Panc1 (cell line): ENCODE measurements around the gene YWHAG. TPM values are rescaled to one million over a fixed set of nuclear protein-coding genes. Genes with fewer than 3 reads are reported as not detected.

Experiments
- ATAC-seq: fragments of 200-7000 bp; cut with Tn5 transposase; 2 replicates; pipeline ENCODE4 v1.9.1; 2020; ENCODE audit warnings: mild to moderate bottlenecking, moderate library complexity
- BruUV-seq: library from RNA; stranded (reverse); fragments of 400-500 nt; replicated peaks from 2 replicates; lab custom pipeline; 2021; lab: Mats Ljungman, UMichigan
- CTCF ChIA-PET: fragments of 300-600 bp; sonication (Branson Sonifier 250); formaldehyde crosslinking; loops from one replicate; lab custom pipeline; 2022; ENCODE audit warnings: antibody characterized with exemption; lab: Charles Lee
- POLR2A ChIA-PET: fragments of 300-600 bp; sonication (Branson Sonifier 250); formaldehyde crosslinking; loops from one replicate; lab custom pipeline; 2022; ENCODE audit warnings: antibody characterized with exemption; lab: Charles Lee
- DNase-seq: peaks from one replicate; pipeline ENCODE4 v3.0.0-alpha.2; 2010; ENCODE audit warnings: low read depth, low spot score
- H3K27ac ChIP-seq: 2 replicates; pipeline ENCODE4 v1.5.1; 2011; ENCODE audit warnings: mild to moderate bottlenecking, low read length, inconsistent platforms
- H3K27me3 ChIP-seq: fragments of 200-500 bp; sonication (Bioruptor generic); 2 replicates; pipeline ENCODE4 v1.6.0; 2014; ENCODE audit warnings: low read length, inconsistent platforms; ENCODE audit not compliant: control insufficient read depth, insufficient read depth
- H3K36me3 ChIP-seq: fragments of 200-500 bp; sonication (Bioruptor generic); 2 replicates; pipeline ENCODE4 v1.5.1; 2014; ENCODE audit warnings: inconsistent platforms, mild to moderate bottlenecking, low read length, moderate library complexity; ENCODE audit not compliant: control insufficient read depth, insufficient read depth
- H3K4me1 ChIP-seq: 2 replicates; pipeline ENCODE4 v1.5.1; 2011; ENCODE audit warnings: inconsistent platforms, mild to moderate bottlenecking, low read length, moderate library complexity; ENCODE audit not compliant: control insufficient read depth, insufficient read depth
- H3K4me3 ChIP-seq, 2 experiments: 2 replicates each; pipeline ENCODE4 v1.5.1; 2011 to 2012; ENCODE audit warnings: low read depth in 2 of 2, low read length in 2 of 2, mild to moderate bottlenecking in 2 of 2, inconsistent platforms in 1 of 2, moderate library complexity in 1 of 2
- H3K9me3 ChIP-seq: fragments of 200-500 bp; sonication (Bioruptor generic); 2 replicates; pipeline ENCODE4 v1.5.1; 2014; ENCODE audit warnings: low read depth, mild to moderate bottlenecking, inconsistent platforms, low read length, moderate library complexity; ENCODE audit not compliant: control insufficient read depth, insufficient read depth
- CTCF ChIP-seq: fragments of 450-650 bp; IDR thresholded peaks from 2 replicates; pipeline ENCODE4 v1.5.1; 2017; ENCODE audit warnings: mild to moderate bottlenecking
- POLR2AphosphoS5 ChIP-seq: IDR thresholded peaks from 2 replicates; pipeline ENCODE4 v1.6.1; 2012; ENCODE audit warnings: mild to moderate bottlenecking, low read depth, low read length, moderate library complexity
- SIN3A ChIP-seq: IDR thresholded peaks from 2 replicates; pipeline ENCODE4 v1.6.1; 2012; ENCODE audit warnings: low read depth, mild to moderate bottlenecking, low read length, moderate library complexity, borderline replicate concordance; ENCODE audit not compliant: insufficient read depth
- TCF7L2 ChIP-seq: IDR thresholded peaks from 2 replicates; pipeline ENCODE4 v1.6.1; 2011; ENCODE audit warnings: mild to moderate bottlenecking, low read depth, low read length, inconsistent platforms
- in situ Hi-C: cut with HindIII; loops from 2 replicates; pipeline ENCODE4 v1.10.0; 2016; ENCODE audit warnings: low sequenced_read_pairs, low pct_unique_long_range_greater_than_20kb
- intact Hi-C: fragments of 100-400 bp; cut with micrococcal nuclease; formaldehyde crosslinking; loops from one replicate; pipeline ENCODE4 v1.10.0; 2022; ENCODE audit not compliant: unreplicated experiment
- total RNA-seq: library from RNA; stranded (reverse); gene quantifications from one replicate; pipeline ENCODE4 v1.2.1, GENCODE V29; 2021; ENCODE audit not compliant: unreplicated experiment
- TF ChIP-seq, protein P1 (sequence below), 2 experiments: IDR thresholded peaks; 2 replicates each; pipeline ENCODE4 v1.6.1; 2011 to 2012; ENCODE audit warnings: low read depth in 2 of 2, control low read depth in 1 of 2, low read length in 1 of 2, mild to moderate bottlenecking in 1 of 2, moderate library complexity in 1 of 2; ENCODE audit not compliant: insufficient read depth in 1 of 2

The YWHAG gene
- total RNA-seq, 1 experiment from 2014 or later, result 210 TPM

DNA sequence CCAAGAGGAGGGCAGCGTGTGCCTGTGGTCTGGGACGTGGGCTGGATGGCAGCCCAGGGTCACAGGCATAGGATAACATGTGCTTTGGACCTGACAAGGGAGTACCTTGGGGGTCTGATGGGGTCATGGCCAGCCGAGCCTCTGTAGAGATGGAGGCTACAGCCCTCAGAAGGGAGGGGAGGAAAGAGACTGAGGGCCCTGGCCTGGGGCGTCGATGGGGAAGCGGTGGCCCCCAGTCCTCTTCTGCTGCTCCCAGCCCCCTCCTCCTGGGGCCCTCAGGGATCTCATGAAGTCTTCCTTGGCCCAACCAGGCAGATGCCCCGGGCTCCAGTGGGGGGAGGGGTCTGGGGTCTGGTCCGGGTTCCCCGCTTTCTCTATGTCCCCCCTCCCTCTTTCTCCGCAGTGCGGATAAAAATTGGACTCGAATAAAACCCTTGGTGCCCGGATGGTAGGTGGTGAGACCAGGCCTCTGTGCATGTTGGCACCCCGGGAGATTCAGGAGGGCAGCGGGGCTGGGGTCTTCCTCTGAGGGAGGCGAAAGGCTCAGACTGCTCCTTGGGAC lies 71.9 kb downstream of the YWHAG start:
- no TSS peak for BruUV-seq
- peak overlapping the region; percentile 57 for H3K27ac ChIP-seq
- intact Hi-C loops, result no loop called here
- H3K27me3 ChIP-seq, result no peaks in the 10 kb centered on the region
- POLR2A ChIA-PET, result no interaction called here
- TF ChIP-seq CTCF (no peak), TCF7L2 (no peak), SIN3A (no peak), POLR2AphosphoS5 (no peak)
- TF ChIP-seq, protein P1, sequence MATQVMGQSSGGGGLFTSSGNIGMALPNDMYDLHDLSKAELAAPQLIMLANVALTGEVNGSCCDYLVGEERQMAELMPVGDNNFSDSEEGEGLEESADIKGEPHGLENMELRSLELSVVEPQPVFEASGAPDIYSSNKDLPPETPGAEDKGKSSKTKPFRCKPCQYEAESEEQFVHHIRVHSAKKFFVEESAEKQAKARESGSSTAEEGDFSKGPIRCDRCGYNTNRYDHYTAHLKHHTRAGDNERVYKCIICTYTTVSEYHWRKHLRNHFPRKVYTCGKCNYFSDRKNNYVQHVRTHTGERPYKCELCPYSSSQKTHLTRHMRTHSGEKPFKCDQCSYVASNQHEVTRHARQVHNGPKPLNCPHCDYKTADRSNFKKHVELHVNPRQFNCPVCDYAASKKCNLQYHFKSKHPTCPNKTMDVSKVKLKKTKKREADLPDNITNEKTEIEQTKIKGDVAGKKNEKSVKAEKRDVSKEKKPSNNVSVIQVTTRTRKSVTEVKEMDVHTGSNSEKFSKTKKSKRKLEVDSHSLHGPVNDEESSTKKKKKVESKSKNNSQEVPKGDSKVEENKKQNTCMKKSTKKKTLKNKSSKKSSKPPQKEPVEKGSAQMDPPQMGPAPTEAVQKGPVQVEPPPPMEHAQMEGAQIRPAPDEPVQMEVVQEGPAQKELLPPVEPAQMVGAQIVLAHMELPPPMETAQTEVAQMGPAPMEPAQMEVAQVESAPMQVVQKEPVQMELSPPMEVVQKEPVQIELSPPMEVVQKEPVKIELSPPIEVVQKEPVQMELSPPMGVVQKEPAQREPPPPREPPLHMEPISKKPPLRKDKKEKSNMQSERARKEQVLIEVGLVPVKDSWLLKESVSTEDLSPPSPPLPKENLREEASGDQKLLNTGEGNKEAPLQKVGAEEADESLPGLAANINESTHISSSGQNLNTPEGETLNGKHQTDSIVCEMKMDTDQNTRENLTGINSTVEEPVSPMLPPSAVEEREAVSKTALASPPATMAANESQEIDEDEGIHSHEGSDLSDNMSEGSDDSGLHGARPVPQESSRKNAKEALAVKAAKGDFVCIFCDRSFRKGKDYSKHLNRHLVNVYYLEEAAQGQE (IDR thresholded peaks at IDR 0.05; ENCODE audit: insufficient read depth in 1 of 2, low read depth in 2 of 2, low read length in 1 of 2), result no peak
- no peak overlapping the region for H3K4me3 ChIP-seq
- DNase-seq, result no peak
- in situ Hi-C loops, result no loop called here
- no peaks in the 10 kb centered on the region for H3K9me3 ChIP-seq
- peaks cover 36% of the 10 kb centered on the region for H3K4me1 ChIP-seq
- no peak for ATAC-seq
- CTCF ChIA-PET, result interaction anchor here (0.6 kb wide), 1 partner anchor 167 kb away, joined by 10 read pairs; no protein-coding TSS in a partner anchor
- no peaks in the 10 kb centered on the region for H3K36me3 ChIP-seq

- H3K27ac ChIP-seq, result peak overlapping the region; percentile 57
- no peak overlapping the region for H3K4me3 ChIP-seq
- H3K27me3 ChIP-seq, result no peaks in the 10 kb centered on the region
- in situ Hi-C loops, result no loop called here
- TF ChIP-seq, protein P1 (IDR thresholded peaks at IDR 0.05; ENCODE audit: insufficient read depth in 1 of 2, low read depth in 2 of 2, low read length in 1 of 2), result no peak
- TF ChIP-seq CTCF (no peak), SIN3A (no peak)
- ChIA-PET CTCF (no interaction called here), POLR2A (no interaction called here)
- H3K36me3 ChIP-seq, result no peaks in the 10 kb centered on the region
- 0 out of 2 replicates have a peak, but pooled peaks have one; percentile 15 for ATAC-seq
- peaks cover 32% of the 10 kb centered on the region for H3K4me1 ChIP-seq
- intact Hi-C loops, result no loop called here
- no peak for DNase-seq
- BruUV-seq, result TSS peak; percentile 58
- no peaks in the 10 kb centered on the region for H3K9me3 ChIP-seq
These were observed 73.0 kb downstream of the YWHAG start for GRCh38 chr7:76285604-76286374.
